Suprapubic skin (tissue), 4 donors: ENCODE data around the gene TNFRSF13B.

ENCODE experiments used
- EP300 ChIP-seq: sonication (generic); formaldehyde crosslinking; IDR thresholded peaks from one replicate; pipeline ENCODE4 v1.6.1; 2017; ENCODE audit warnings: antibody characterized with exemption
- POLR2AphosphoS5 ChIP-seq, 3 donors: sonication (generic); formaldehyde crosslinking; IDR thresholded peaks; one replicate each; pipeline ENCODE4 v1.6.1; 2017; ENCODE audit warnings: antibody characterized with exemption in 3 of 3
- TF ChIP-seq, protein P1 (sequence below), 2 donors: fragments of 200-600 bp in 1 of 2; fragments of 450-650 bp in 1 of 2; sonication (generic) in 1 of 2; IDR thresholded peaks; one replicate each; pipeline ENCODE4 v1.5.1; 2016 to 2019; ENCODE audit warnings: antibody characterized with exemption in 2 of 2, mild to moderate bottlenecking in 1 of 2, moderate library complexity in 1 of 2

- TF ChIP-seq, protein P1, sequence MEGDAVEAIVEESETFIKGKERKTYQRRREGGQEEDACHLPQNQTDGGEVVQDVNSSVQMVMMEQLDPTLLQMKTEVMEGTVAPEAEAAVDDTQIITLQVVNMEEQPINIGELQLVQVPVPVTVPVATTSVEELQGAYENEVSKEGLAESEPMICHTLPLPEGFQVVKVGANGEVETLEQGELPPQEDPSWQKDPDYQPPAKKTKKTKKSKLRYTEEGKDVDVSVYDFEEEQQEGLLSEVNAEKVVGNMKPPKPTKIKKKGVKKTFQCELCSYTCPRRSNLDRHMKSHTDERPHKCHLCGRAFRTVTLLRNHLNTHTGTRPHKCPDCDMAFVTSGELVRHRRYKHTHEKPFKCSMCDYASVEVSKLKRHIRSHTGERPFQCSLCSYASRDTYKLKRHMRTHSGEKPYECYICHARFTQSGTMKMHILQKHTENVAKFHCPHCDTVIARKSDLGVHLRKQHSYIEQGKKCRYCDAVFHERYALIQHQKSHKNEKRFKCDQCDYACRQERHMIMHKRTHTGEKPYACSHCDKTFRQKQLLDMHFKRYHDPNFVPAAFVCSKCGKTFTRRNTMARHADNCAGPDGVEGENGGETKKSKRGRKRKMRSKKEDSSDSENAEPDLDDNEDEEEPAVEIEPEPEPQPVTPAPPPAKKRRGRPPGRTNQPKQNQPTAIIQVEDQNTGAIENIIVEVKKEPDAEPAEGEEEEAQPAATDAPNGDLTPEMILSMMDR (IDR thresholded peaks at IDR 0.05), result no peak
- TF ChIP-seq EP300, result no peak
- TF ChIP-seq POLR2AphosphoS5 (IDR thresholded peaks at IDR 0.05), result no peak
Observed at GRCh38 chr17:16927641-16928321, 44.1 kb downstream of the TNFRSF13B start.
